Endothelial cell (in vitro differentiated cells): ENCODE measurements around the gene GTF2H4. TPM values are rescaled to one million over a fixed set of nuclear protein-coding genes. Genes with fewer than 3 reads are reported as not detected.
"Not testable (repeated sequence)": the region's sequence is repeated elsewhere in the genome, so short reads cannot be mapped to it uniquely, and the experiment has no call there.

Experiments
- DNase-seq: peaks from one replicate; pipeline ENCODE4 v3.0.0; 2021; ENCODE audit warnings: low spot score
- H3K27ac Mint-ChIP-seq: one replicate; pipeline ENCODE4 v1.8.0; 2021; ENCODE audit warnings: mixed read lengths, inconsistent platforms; ENCODE audit not compliant: unreplicated experiment
- H3K27me3 Mint-ChIP-seq: one replicate; pipeline ENCODE4 v1.8.0; 2021; ENCODE audit warnings: mild to moderate bottlenecking, moderate library complexity, mixed read lengths, inconsistent platforms; ENCODE audit not compliant: unreplicated experiment
- H3K36me3 Mint-ChIP-seq: one replicate; pipeline ENCODE4 v1.8.0; 2021; ENCODE audit warnings: mild to moderate bottlenecking, low read depth, mixed read lengths, inconsistent platforms; ENCODE audit not compliant: unreplicated experiment
- H3K4me1 Mint-ChIP-seq: one replicate; pipeline ENCODE4 v1.8.0; 2021; ENCODE audit warnings: mild to moderate bottlenecking, mixed read lengths, inconsistent platforms; ENCODE audit not compliant: unreplicated experiment
- H3K4me3 Mint-ChIP-seq: one replicate; pipeline ENCODE4 v1.8.0; 2021; ENCODE audit warnings: mild to moderate bottlenecking, mixed read lengths, inconsistent platforms; ENCODE audit not compliant: unreplicated experiment
- H3K9me3 Mint-ChIP-seq: one replicate; pipeline ENCODE4 v1.8.0; 2021; ENCODE audit warnings: mixed read lengths, inconsistent platforms; ENCODE audit not compliant: unreplicated experiment
- total RNA-seq: library from RNA; stranded (reverse); fragmentation: NEBNext Ultra II Directional; extraction: Animal tissue kit (Norgen Biotek cat#: 25700); gene quantifications from one replicate; pipeline ENCODE4 v1.2.1, GENCODE V29; 2021; ENCODE audit not compliant: unreplicated experiment
- TF ChIP-seq, protein P1 (sequence below): fragments of 200-600 bp; sonication (generic); IDR thresholded peaks from one replicate; pipeline ENCODE4 v1.5.0; 2021; ENCODE audit warnings: antibody characterized with exemption; ENCODE audit not compliant: unreplicated experiment

The GTF2H4 gene
- total RNA-seq, 1 donor from 2014 or later = 47.6 TPM

DNA sequence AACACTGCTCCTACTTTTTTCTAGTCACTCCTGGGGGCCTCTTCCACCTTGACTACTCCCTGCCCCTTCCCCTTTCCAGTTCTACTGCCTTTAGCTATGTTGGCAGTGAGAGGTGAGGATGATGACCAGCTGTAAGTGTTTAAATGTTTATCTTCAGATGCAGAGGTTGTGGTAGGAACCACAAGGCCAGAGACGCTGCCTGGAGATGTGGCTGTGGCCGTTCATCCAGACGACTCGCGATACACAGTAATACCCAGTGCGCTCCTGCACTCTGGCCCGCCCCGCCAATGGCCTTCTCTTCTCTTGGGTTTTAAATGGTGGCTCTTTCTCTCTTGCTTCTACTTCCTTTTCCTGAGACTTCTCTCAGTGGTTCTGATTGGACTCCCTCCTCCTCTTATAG is 10.7 kb downstream of the GTF2H4 start:
- TF ChIP-seq, protein P1, sequence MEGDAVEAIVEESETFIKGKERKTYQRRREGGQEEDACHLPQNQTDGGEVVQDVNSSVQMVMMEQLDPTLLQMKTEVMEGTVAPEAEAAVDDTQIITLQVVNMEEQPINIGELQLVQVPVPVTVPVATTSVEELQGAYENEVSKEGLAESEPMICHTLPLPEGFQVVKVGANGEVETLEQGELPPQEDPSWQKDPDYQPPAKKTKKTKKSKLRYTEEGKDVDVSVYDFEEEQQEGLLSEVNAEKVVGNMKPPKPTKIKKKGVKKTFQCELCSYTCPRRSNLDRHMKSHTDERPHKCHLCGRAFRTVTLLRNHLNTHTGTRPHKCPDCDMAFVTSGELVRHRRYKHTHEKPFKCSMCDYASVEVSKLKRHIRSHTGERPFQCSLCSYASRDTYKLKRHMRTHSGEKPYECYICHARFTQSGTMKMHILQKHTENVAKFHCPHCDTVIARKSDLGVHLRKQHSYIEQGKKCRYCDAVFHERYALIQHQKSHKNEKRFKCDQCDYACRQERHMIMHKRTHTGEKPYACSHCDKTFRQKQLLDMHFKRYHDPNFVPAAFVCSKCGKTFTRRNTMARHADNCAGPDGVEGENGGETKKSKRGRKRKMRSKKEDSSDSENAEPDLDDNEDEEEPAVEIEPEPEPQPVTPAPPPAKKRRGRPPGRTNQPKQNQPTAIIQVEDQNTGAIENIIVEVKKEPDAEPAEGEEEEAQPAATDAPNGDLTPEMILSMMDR = no peak
- peaks cover 2% of the 10 kb centered on the region for H3K27me3 Mint-ChIP-seq
- DNase-seq = no peak
- no peak overlapping the region for H3K4me3 Mint-ChIP-seq
- H3K4me1 Mint-ChIP-seq = peaks cover 4% of the 10 kb centered on the region
- H3K27ac Mint-ChIP-seq = no peak overlapping the region
- H3K36me3 Mint-ChIP-seq = peaks cover 3% of the 10 kb centered on the region
- no peaks in the 10 kb centered on the region for H3K9me3 Mint-ChIP-seq

- H3K4me1 Mint-ChIP-seq = no peaks in the 10 kb centered on the region
- peaks cover 7% of the 10 kb centered on the region for H3K36me3 Mint-ChIP-seq
- no peaks in the 10 kb centered on the region for H3K9me3 Mint-ChIP-seq
- H3K4me3 Mint-ChIP-seq = no peak overlapping the region
- TF ChIP-seq, protein P1 = no peak
- H3K27me3 Mint-ChIP-seq = peaks cover 2% of the 10 kb centered on the region
- H3K27ac Mint-ChIP-seq = no peak overlapping the region
- DNase-seq = no peak
Observed at GRCh38 chr6:30922447-30922852, 14.4 kb downstream of the GTF2H4 start.

- H3K27ac Mint-ChIP-seq = not testable (repeated sequence)
Observed at GRCh38 chr6:30924040-30924627, 16.1 kb downstream of the GTF2H4 start.

DNA sequence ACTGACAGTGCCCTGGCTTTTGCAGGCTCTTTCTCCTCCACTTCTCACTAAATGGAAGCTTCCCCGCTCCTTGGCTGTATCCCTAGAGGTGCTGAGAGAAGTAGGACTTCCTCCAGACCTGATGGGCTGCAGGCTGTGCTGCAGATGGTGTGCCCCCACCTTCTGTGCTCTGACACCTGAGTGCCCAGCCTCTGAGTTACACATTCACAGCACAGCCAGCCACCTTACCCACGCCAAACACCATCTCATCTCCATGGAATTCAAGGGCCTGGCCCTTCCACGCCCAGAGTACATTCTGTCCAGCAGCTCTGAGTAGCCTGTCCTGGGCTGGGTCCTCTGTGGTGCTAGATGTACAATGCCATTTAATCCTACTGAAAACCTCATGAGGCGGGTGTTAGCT is 18.6 kb downstream of the GTF2H4 start:
- H3K27me3 Mint-ChIP-seq = no peaks in the 10 kb centered on the region
- no peaks in the 10 kb centered on the region for H3K4me1 Mint-ChIP-seq
- TF ChIP-seq, protein P1 = no peak
- no peak for DNase-seq
- no peak overlapping the region for H3K27ac Mint-ChIP-seq
- H3K36me3 Mint-ChIP-seq = peaks cover 19% of the 10 kb centered on the region
- peak overlapping the region; percentile 59 for H3K4me3 Mint-ChIP-seq
- no peaks in the 10 kb centered on the region for H3K9me3 Mint-ChIP-seq

More at GRCh38 chr6:30924040-30924627, 16.1 kb downstream of the GTF2H4 start:
- H3K4me1 Mint-ChIP-seq, H3K27me3 Mint-ChIP-seq, H3K4me3 Mint-ChIP-seq, DNase-seq, H3K9me3 Mint-ChIP-seq: not testable (repeated sequence)
- peaks cover 19% of the 10 kb centered on the region for H3K36me3 Mint-ChIP-seq

DNA sequence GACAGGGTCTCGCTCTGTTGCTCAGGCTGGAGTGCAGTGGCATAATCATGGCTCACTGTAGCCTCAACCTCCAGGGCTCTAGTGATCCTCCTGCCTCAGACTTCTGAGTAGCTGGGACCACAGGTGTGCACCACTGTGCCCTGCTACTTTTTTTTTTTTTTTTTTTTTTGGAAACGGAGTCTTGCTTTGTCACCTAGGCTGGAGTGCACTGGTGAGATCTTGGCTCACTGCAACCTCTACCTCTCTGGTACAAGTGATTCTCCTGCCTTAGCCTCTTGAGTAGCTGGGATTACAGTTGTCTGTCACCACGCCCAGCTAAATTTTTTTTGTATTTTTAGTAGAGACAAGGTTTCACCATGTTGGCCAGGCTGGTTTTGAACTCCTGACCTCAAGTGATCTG is 19.1 kb downstream of the GTF2H4 start:
- H3K36me3 Mint-ChIP-seq = peaks cover 19% of the 10 kb centered on the region
- not testable (repeated sequence) for H3K4me1 Mint-ChIP-seq, H3K4me3 Mint-ChIP-seq, H3K27ac Mint-ChIP-seq, H3K9me3 Mint-ChIP-seq, H3K27me3 Mint-ChIP-seq, DNase-seq

DNA sequence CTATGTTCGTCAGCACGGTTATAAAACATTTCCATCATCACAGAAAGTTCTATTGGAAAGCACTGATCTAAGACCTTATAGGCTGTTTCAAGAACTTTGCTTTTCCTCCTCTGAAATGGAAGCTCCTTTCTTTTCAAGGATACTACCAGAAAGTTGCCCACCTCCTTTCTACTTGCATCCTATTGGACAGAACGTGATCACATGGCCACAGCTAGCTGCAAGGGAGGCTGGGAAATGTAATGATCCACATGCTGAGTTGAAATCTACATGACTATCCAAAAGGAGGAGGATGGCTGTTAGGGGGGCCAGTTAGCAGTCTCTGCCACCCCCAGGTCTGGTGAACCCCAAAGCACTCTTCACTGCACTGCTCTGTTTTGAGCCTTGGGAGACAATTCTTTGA is 20.7 kb downstream of the GTF2H4 start:
- TF ChIP-seq, protein P1 = no peak
- no peaks in the 10 kb centered on the region for H3K9me3 Mint-ChIP-seq
- no peaks in the 10 kb centered on the region for H3K4me1 Mint-ChIP-seq
- no peak for DNase-seq
- no peak overlapping the region for H3K27ac Mint-ChIP-seq
- no peaks in the 10 kb centered on the region for H3K27me3 Mint-ChIP-seq
- peaks cover 19% of the 10 kb centered on the region for H3K36me3 Mint-ChIP-seq
- no peak overlapping the region for H3K4me3 Mint-ChIP-seq
